ENCODE results near the gene GPD1. TPM values are rescaled to one million over a fixed set of nuclear protein-coding genes. Genes with fewer than 3 reads are reported as not detected.

GPD1 gene
- total and polyA plus RNA-seq, 10 of the 15 experiments (the other 5 are each of a cell fraction or from before 2014, with no cell fraction given) = 0.04 to 0.61 (median 0.26) TPM; not detected in 1

DNA sequence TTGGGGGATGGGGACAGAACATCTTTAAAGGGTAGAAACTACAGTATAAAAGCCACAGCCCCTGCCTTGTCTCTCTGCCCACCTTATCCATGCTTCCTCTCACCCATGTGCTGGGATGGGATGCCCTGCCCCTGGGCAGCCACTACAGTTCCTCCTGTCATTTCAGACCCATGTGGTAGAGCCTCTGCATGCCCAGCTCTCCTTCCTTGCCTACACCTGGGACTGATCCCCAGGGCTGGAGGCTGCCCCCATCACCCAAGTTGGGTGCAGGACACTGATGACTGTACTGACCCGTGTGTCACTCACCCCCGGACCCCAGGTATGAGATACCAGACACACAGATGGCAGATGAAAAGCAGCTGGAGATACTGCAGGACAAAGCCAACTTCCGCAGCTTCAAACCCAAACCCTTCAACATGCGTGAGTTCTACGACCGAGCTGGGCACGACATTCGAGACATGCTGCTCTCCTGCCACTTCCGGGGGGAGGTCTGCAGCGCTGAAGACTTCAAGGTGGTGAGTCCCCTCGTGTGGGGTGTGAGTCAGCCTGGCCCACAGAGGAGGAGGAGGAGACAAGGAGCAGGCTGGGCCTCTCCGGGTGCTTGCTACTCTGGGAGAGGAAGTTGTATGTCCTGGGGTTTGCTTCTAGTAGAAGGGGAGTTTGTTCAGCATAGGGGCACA lies 44.2 kb upstream of the GPD1 start:
- FAIRE-seq = no peak
- 28% methylated on average over 12 of the region's 12 CpGs for WGBS (ENCODE audit: insufficient coverage, insufficient replicate concordance, low lambda C conversion rate, missing lambda C conversion rate)
- ChIA-PET CTCF (interaction anchor here (0.9 to 4.5 kb wide), 7 partner anchors 9 to 115 kb away, joined by 3 to 16 read pairs (median 3); no protein-coding TSS in a partner anchor), SMC1A (ENCODE audit: uncharacterized antibody, unreplicated experiment) (no interaction called here), RAD21 (ENCODE audit: unreplicated experiment) (interaction anchor here (0.5 to 1.5 kb wide), 3 partner anchors 9 to 92 kb away, joined by 3 to 6 read pairs (median 3); no protein-coding TSS in a partner anchor), POLR2A (no interaction called here)
- H2AFZ ChIP-seq (ENCODE audit: control insufficient read depth, low read depth, low read length) = no peak overlapping the region
- no peak overlapping the region for H3K4me3 ChIP-seq
- DNase-seq (ENCODE audit: low read depth, low spot score) = no peak
- no peaks in the 10 kb centered on the region for H3K36me3 ChIP-seq (ENCODE audit: control insufficient read depth in 2 of 2, insufficient read depth in 2 of 2, low read length in 1 of 2)
- no peaks in the 10 kb centered on the region for H3K79me2 ChIP-seq (ENCODE audit: control insufficient read depth, insufficient read depth, low read length)
- no peaks in the 10 kb centered on the region for H4K20me1 ChIP-seq (ENCODE audit: control insufficient read depth, insufficient read depth)
- peaks cover 4 to 15% of the 10 kb centered on the region in 2 experiments; a peak in 3 of 4 replicates for H3K27me3 ChIP-seq (replicated peaks in 1 of 2; ENCODE audit: control insufficient read depth in 2 of 2, insufficient read depth in 2 of 2, low read length in 1 of 2)
- H3K4me2 ChIP-seq (ENCODE audit: control insufficient read depth, insufficient read depth) = no peak overlapping the region
- intact Hi-C loops (cut with micrococcal nuclease; ENCODE audit: unreplicated experiment) (loop anchor here (10.0 kb wide), 1 partner anchor 195 kb away; no protein-coding TSS in a partner anchor), in situ Hi-C loops (cut with MboI) (no loop called here)
- no TSS peak for BruUV-seq (replicated peaks)
- no peak for ATAC-seq
- no peak overlapping the region for H3K27ac ChIP-seq (ENCODE audit: control insufficient read depth, insufficient read depth)
- no peaks in the 10 kb centered on the region for H3K9me3 ChIP-seq (replicated peaks; ENCODE audit: control insufficient read depth, insufficient read depth, low read length)
- H3K9ac ChIP-seq (ENCODE audit: control insufficient read depth, insufficient read depth, low read length) = no peak overlapping the region
- H3K4me1 ChIP-seq (ENCODE audit: control insufficient read depth, insufficient read depth, low read length) = 0 out of 2 replicates have a peak, but pooled peaks cover 4% of the 10 kb centered on the region
- TF ChIP-seq, protein P1, sequence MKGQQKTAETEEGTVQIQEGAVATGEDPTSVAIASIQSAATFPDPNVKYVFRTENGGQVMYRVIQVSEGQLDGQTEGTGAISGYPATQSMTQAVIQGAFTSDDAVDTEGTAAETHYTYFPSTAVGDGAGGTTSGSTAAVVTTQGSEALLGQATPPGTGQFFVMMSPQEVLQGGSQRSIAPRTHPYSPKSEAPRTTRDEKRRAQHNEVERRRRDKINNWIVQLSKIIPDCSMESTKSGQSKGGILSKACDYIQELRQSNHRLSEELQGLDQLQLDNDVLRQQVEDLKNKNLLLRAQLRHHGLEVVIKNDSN (IDR thresholded peaks at IDR 0.05; ENCODE audit: borderline replicate concordance, extremely low read length, insufficient read depth, low read depth, low read length) = no peak
- no peak for TF ChIP-seq JUND (IDR thresholded peaks at IDR 0.05; ENCODE audit: low read depth, low read length)
- TF ChIP-seq BCL11A (IDR thresholded peaks at IDR 0.05; ENCODE audit: low read depth, low read length) = no peak
- no peak for TF ChIP-seq SMARCA5 (IDR thresholded peaks at IDR 0.05)
- no peak for TF ChIP-seq ZBTB40 (IDR thresholded peaks at IDR 0.05; ENCODE audit: borderline replicate concordance)
- TF ChIP-seq RELA (IDR thresholded peaks at IDR 0.05; ENCODE audit: borderline replicate concordance, partially characterized antibody) = no peak
- TF ChIP-seq KDM1A (IDR thresholded peaks at IDR 0.05; ENCODE audit: borderline replicate concordance) = no peak
- TF ChIP-seq NFXL1 (IDR thresholded peaks at IDR 0.05; ENCODE audit: borderline replicate concordance) = no peak
- TF ChIP-seq SUZ12 (IDR thresholded peaks at IDR 0.05; ENCODE audit: unreplicated experiment) = no peak
- no peak for TF ChIP-seq IRF3 (IDR thresholded peaks at IDR 0.05)
- no peak for TF ChIP-seq CREB1 (IDR thresholded peaks at IDR 0.05; ENCODE audit: low read depth)
- TF ChIP-seq TCF3 (IDR thresholded peaks at IDR 0.05; ENCODE audit: borderline replicate concordance, insufficient read depth, low read depth, low read length) = no peak
- no peak for TF ChIP-seq ZBED1 (IDR thresholded peaks at IDR 0.05; ENCODE audit: borderline replicate concordance)
- no peak for TF ChIP-seq BRCA1 (IDR thresholded peaks at IDR 0.05; ENCODE audit: low read depth, low read length)
- no peak for TF ChIP-seq BHLHE40 (IDR thresholded peaks at IDR 0.05; ENCODE audit: borderline replicate concordance in 1 of 2, low read depth in 2 of 2, low read length in 1 of 2)

Measured in GM12878 (cell line).